ENCODE measurements around the gene APLP2.

GRCh38 chr11:130069659-130070108 lies at the start of gene APLP2:
- TF ChIP-seq CTCF (IDR thresholded peaks at IDR 0.05 in 8 of 11, conservative IDR thresholded peaks at IDR 0.05 in 3 of 11) (no peak), POLR2A (IDR thresholded peaks at IDR 0.05) (peak; percentile 40 to 89 (median 83))
